ENCODE results near the gene IRGQ.

The IRGQ gene, protein sequence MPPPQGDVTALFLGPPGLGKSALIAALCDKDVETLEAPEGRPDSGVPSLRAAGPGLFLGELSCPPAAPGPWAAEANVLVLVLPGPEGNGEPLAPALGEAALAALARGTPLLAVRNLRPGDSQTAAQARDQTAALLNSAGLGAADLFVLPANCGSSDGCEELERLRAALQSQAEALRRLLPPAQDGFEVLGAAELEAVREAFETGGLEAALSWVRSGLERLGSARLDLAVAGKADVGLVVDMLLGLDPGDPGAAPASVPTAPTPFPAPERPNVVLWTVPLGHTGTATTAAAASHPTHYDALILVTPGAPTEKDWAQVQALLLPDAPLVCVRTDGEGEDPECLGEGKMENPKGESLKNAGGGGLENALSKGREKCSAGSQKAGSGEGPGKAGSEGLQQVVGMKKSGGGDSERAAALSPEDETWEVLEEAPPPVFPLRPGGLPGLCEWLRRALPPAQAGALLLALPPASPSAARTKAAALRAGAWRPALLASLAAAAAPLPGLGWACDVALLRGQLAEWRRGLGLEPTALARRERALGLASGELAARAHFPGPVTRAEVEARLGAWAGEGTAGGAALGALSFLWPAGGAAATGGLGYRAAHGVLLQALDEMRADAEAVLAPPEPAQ

DNA sequence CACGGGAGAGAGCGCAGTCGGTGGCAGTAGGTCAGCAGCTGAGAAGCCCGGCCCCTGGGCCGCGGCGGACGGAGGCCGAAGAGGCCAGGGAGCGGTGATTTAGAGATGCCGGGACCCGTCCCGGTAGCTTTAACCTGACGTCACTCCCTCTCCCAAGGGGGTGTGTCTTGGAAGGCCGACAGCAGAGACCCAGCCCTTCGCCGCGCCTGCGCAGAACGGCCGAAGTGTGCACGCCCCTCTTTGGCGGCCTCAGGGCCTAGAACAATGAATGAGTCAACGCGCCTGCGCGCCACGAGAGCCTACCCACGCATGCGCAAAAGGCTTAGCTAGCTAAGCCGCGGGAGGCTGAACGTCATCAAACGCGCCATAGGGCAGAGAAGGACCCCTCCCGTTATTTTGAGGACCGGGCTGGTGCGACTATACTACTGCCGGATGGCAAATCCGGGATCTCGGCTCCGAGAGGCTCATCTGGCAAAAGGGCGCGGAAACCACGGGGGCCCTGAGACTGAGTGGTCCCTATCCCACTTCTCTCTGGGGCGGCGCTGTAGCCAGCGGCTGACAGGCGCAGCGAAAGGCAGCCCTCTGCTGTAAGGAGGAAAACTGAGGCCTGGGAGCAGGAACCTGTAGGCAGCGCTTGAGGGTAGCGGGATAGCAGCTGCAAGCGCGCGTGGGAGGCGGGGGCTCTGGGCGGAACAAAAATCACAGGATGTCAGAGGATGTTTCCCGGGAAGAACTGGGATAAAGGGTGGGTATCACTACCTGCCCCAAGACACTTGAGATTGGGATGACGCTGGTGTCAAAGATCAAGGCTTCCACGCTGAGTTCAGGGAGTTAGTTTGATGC lies at the start of gene IRGQ, which contains the start of gene ZNF576:
IRGQ (minus strand) TSS at position 136 of the 843 bp plus-strand sequence. CDS start 796 bp downstream, outside the sequence.
ZNF576 (plus strand) TSS at position 597 of the 843 bp plus-strand sequence. CDS start 514 bp downstream, outside the sequence.
- H3K4me1 ChIP-seq (ENCODE audit: control insufficient read depth in 5 of 5, insufficient read depth in 5 of 5, low read length in 5 of 5), result peaks cover 8 to 48% (median 40%) of the 10 kb centered on the region in 5 donors
- H3K27ac ChIP-seq (ENCODE audit: low read depth, low read length), result peak within 1 kb of the TSS; percentile 99
- H3K27me3 ChIP-seq (ENCODE audit: control insufficient read depth in 5 of 5, insufficient read depth in 4 of 5, low read length in 5 of 5), result no peaks in the 10 kb centered on the region
- no peaks in the 10 kb centered on the region for H3K9me3 ChIP-seq (ENCODE audit: control insufficient read depth in 5 of 5, low read length in 5 of 5)
- peaks cover 0 to 56% (median 41%) of the 10 kb centered on the region in 5 donors for H3K36me3 ChIP-seq (ENCODE audit: control insufficient read depth in 5 of 5, insufficient read depth in 5 of 5, low read length in 5 of 5)
- peak within 1 kb of the TSS; percentile 84 to 96 (median 90) for H3K9ac ChIP-seq (ENCODE audit: low read length in 5 of 5)
- H3K4me3 ChIP-seq (ENCODE audit: low read depth in 1 of 5, low read length in 5 of 5), result peak within 1 kb of the TSS; percentile 70 to 88 (median 82)

DNA sequence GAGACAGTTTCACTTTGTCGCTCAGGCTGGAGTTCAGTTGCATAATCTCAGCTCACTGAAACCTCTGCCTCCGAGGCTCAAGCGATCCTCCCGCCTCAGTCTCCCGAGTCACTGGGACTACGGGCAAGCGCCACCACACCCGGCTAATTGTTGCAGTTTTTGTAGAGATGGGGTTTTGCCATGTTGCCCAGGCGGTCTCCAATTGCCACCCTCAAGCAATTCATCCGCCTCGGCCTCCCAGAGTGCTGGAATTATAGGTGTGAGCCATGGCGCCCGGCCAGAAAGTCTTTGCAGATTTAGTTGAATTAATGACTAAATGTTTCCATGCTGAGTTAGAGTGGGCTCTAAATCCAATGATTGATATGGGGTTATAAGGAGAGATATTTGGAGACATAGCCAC lies 48.2 kb upstream of the IRGQ start:
- Histone ChIP-seq H3K9ac (ENCODE audit: low read length in 5 of 5) (no peak overlapping the region), H3K27ac (ENCODE audit: low read depth, low read length) (no peak overlapping the region), H3K4me1 (ENCODE audit: control insufficient read depth in 5 of 5, insufficient read depth in 5 of 5, low read length in 5 of 5) (peaks cover 4 to 10% (median 9%) of the 10 kb centered on the region in 5 donors), H3K27me3 (ENCODE audit: control insufficient read depth in 5 of 5, insufficient read depth in 4 of 5, low read length in 5 of 5) (peaks cover 0 to 15% (median 14%) of the 10 kb centered on the region in 5 donors), H3K36me3 (ENCODE audit: control insufficient read depth in 5 of 5, insufficient read depth in 5 of 5, low read length in 5 of 5) (peaks cover 0 to 21% (median 12%) of the 10 kb centered on the region in 5 donors), H3K4me3 (ENCODE audit: low read depth in 1 of 5, low read length in 5 of 5) (no peak overlapping the region), H3K9me3 (ENCODE audit: control insufficient read depth in 5 of 5, low read length in 5 of 5) (peaks cover 0 to 3% (median 0%) of the 10 kb centered on the region in 5 donors)

DNA sequence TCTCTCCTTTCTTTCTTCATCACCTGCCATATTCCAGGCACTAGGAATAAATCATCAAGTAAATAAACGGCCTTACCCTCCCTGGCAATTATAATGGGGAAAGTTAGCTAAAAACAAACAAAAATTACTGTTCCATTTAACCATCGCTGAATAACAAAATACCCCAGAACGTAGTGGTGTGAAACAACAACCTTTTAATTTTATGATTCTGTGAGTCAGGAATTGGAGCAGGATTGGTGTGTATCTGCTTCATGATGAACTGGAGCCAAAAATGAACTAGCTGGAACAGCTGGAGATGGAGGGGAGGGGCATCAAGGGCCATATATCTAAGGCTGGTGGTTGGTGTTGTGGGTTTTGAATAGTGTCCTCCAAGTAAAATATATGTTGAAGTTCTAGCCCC lies 47.4 kb upstream of the IRGQ start:
- H3K27me3 ChIP-seq (ENCODE audit: control insufficient read depth in 5 of 5, insufficient read depth in 4 of 5, low read length in 5 of 5), result peaks cover 0 to 24% (median 22%) of the 10 kb centered on the region in 5 donors
- peaks cover 4 to 14% (median 12%) of the 10 kb centered on the region in 5 donors for H3K4me1 ChIP-seq (ENCODE audit: control insufficient read depth in 5 of 5, insufficient read depth in 5 of 5, low read length in 5 of 5)
- H3K9me3 ChIP-seq (ENCODE audit: control insufficient read depth in 5 of 5, low read length in 5 of 5), result peaks cover 0 to 3% (median 0%) of the 10 kb centered on the region in 5 donors
- H3K9ac ChIP-seq (ENCODE audit: low read length in 5 of 5), result no peak overlapping the region
- no peak overlapping the region for H3K27ac ChIP-seq (ENCODE audit: low read depth, low read length)
- peaks cover 0 to 13% (median 4%) of the 10 kb centered on the region in 5 donors for H3K36me3 ChIP-seq (ENCODE audit: control insufficient read depth in 5 of 5, insufficient read depth in 5 of 5, low read length in 5 of 5)
- no peak overlapping the region for H3K4me3 ChIP-seq (ENCODE audit: low read depth in 1 of 5, low read length in 5 of 5)

DNA sequence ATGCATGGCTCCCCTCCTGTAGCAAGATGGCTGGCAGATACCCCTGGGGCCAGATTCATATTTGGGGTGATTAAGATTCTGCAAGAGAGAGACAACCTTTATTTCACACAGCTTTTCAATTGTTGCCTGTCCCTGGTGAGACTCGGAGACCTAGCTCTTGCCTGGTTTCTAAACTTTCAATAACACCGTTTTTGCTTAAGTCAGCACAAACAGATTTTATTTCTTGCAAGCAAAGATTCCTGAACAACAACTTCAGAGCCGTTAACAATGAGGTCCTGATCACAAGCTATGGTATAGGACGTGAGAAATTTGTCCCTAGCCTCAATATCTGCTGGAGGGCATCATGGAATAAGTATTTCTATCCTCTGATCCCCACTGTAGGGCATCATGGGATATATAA lies 46.6 kb upstream of the IRGQ start:
- Histone ChIP-seq H3K36me3 (ENCODE audit: control insufficient read depth in 5 of 5, insufficient read depth in 5 of 5, low read length in 5 of 5) (peaks cover 0 to 9% (median 0%) of the 10 kb centered on the region in 5 donors), H3K27me3 (ENCODE audit: control insufficient read depth in 5 of 5, insufficient read depth in 4 of 5, low read length in 5 of 5) (peaks cover 0 to 28% (median 24%) of the 10 kb centered on the region in 5 donors), H3K4me1 (ENCODE audit: control insufficient read depth in 5 of 5, insufficient read depth in 5 of 5, low read length in 5 of 5) (peaks cover 4 to 14% (median 12%) of the 10 kb centered on the region in 5 donors), H3K9ac (ENCODE audit: low read length in 5 of 5) (no peak overlapping the region), H3K27ac (ENCODE audit: low read depth, low read length) (no peak overlapping the region), H3K4me3 (ENCODE audit: low read depth in 1 of 5, low read length in 5 of 5) (no peak overlapping the region), H3K9me3 (ENCODE audit: control insufficient read depth in 5 of 5, low read length in 5 of 5) (peaks cover 0 to 3% (median 0%) of the 10 kb centered on the region in 5 donors)

DNA sequence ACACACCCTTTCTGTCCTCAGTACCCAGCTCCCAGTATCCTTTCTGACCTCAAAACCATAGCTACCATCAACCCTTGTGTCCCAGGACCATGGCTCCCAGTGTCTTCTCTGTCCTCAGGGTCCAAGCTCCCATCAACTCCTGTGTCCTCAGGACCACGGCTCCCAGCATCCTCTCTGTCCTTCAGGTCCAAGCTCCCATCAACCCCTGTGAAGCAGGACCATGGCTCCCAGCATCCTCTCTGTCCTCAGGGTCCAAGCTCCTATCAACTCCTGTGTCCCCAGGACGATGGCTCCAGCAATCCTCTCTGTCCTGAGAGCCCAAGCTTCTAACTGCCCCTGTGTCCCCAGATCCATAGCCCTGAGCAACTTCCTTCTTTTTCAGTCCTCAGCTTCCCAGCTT lies 45.4 kb upstream of the IRGQ start:
- Histone ChIP-seq H3K27ac (ENCODE audit: low read depth, low read length) (no peak overlapping the region), H3K27me3 (ENCODE audit: control insufficient read depth in 5 of 5, insufficient read depth in 4 of 5, low read length in 5 of 5) (peaks cover 0 to 28% (median 26%) of the 10 kb centered on the region in 5 donors)

DNA sequence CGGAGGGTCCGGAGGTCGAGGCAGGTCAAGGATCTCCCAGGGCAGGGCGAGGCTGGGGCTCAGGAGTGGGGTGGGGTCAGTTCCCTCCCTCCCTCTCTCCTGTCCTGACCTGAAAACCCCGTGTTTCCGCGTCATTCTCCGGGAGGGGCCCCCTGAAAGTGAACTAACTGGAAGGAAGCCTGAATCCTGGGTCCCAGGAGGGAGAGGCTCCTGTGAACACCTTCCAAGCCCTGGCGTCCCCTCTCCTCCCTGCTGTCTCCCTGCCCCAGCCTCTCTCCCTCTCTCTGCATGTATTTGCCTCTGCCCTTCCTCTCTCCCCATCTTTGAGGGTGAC lies 44.5 kb upstream of the IRGQ start:
- Histone ChIP-seq H3K9me3 (ENCODE audit: control insufficient read depth in 5 of 5, low read length in 5 of 5) (no peaks in the 10 kb centered on the region), H3K27ac (ENCODE audit: low read depth, low read length) (no peak overlapping the region), H3K36me3 (ENCODE audit: control insufficient read depth in 5 of 5, insufficient read depth in 5 of 5, low read length in 5 of 5) (no peaks in the 10 kb centered on the region), H3K4me3 (ENCODE audit: low read depth in 1 of 5, low read length in 5 of 5) (peak overlapping the region in 4 of 5 donors; percentile 56 to 78 (median 63)), H3K27me3 (ENCODE audit: control insufficient read depth in 5 of 5, insufficient read depth in 4 of 5, low read length in 5 of 5) (peaks cover 0 to 38% (median 29%) of the 10 kb centered on the region in 5 donors), H3K4me1 (ENCODE audit: control insufficient read depth in 5 of 5, insufficient read depth in 5 of 5, low read length in 5 of 5) (peaks cover 4 to 14% (median 12%) of the 10 kb centered on the region in 5 donors), H3K9ac (ENCODE audit: low read length in 5 of 5) (peak overlapping the region in 3 of 5 donors; percentile 16 to 55 (median 41))

More for the DNA sequence above, 45.4 kb upstream of the IRGQ start:
- Histone ChIP-seq H3K9me3 (ENCODE audit: control insufficient read depth in 5 of 5, low read length in 5 of 5) (peaks cover 0 to 2% (median 0%) of the 10 kb centered on the region in 5 donors), H3K36me3 (ENCODE audit: control insufficient read depth in 5 of 5, insufficient read depth in 5 of 5, low read length in 5 of 5) (peaks cover 0 to 4% (median 0%) of the 10 kb centered on the region in 5 donors), H3K4me3 (ENCODE audit: low read depth in 1 of 5, low read length in 5 of 5) (no peak overlapping the region), H3K9ac (ENCODE audit: low read length in 5 of 5) (peak overlapping the region in 1 of 5 donors; percentile 75), H3K4me1 (ENCODE audit: control insufficient read depth in 5 of 5, insufficient read depth in 5 of 5, low read length in 5 of 5) (peaks cover 4 to 14% (median 12%) of the 10 kb centered on the region in 5 donors)

DNA sequence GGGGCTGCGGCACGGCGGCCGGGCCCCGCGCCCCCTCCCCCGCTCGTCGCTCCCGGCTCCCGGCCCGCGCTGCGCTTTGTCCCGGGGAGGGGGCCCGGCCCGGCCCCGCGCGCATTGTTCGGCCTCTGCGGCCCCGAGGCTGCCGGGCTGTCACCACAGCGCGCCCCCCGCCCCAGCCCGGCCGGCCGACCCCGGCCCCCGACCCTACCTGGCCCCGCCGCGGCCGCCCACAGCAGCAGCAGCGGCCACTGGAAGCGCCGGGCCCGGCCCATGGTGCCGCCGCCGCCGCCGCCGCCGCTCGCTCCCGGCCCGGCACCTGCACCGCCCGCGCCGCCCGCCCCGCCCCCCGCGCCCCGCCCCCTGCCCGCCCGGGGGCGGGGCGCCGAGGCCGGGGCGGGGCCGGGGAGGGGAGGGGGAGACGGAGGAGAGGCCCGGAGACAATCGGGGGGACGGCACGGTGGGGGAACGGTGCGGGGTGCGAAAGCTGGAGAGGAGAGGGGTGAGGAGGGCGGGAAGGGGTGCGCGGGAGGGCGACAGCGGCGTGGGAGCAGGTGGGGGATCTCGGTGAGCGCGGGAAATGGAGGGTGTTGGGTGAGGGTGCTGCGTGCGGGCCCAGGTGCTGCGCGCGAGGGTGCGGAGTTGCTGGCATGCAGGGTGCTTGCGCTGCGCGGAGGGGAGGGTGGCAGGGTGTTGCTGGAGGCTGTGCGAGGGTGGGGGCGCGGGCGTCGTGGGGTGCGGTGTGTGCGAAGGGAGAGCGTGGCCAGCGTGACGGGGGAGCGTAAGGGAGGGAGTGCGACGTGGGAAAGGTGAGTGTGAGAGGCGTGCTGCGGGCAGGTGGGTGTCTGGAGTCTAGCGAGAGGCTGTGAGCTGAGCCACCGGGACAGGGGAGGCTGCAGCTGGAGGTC lies 43.8 kb upstream of the IRGQ start, which contains the start of gene CADM4:
CADM4 (minus strand) TSS at position 332 of the 905 bp plus-strand sequence; CDS start at position 272, 60 bp downstream.
- H3K27me3 ChIP-seq (ENCODE audit: control insufficient read depth in 5 of 5, insufficient read depth in 4 of 5, low read length in 5 of 5), result peaks cover 4 to 40% (median 31%) of the 10 kb centered on the region in 5 donors

DNA sequence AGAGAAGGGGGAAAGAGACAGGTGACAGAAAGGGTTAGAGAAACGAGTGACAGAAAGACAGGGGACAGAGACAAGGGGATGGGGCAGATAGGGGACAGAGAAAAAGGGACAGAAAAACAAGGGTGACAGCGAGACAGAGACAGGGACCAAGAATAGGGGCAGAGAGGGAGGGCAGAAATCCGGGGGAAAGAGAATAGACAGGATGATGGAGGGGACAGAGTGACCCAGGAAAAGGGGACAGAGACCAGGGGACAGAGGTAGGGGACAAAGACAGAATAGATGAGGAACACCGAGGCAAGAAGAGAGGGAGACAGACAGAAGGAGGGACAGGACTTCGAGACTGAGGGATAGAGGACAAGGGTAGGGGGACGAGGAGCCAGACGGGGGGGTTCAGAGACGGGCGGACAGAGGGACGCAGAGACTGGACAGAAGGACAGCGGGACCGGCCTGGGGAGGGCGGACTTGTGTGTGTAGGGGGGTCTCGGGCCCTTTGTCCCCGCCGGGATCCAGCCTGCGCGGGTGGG lies 43.1 kb upstream of the IRGQ start:
- H3K27ac ChIP-seq (ENCODE audit: low read depth, low read length), result no peak overlapping the region
- peaks cover 4 to 14% (median 12%) of the 10 kb centered on the region in 5 donors for H3K4me1 ChIP-seq (ENCODE audit: control insufficient read depth in 5 of 5, insufficient read depth in 5 of 5, low read length in 5 of 5)

More for the DNA sequence above, 43.8 kb upstream of the IRGQ start, which contains the start of gene CADM4:
- Histone ChIP-seq H3K9ac (ENCODE audit: low read length in 5 of 5) (peak within 1 kb of the TSS in 3 of 5 donors; percentile 16 to 55 (median 41)), H3K27ac (ENCODE audit: low read depth, low read length) (no peak within 1 kb of the TSS), H3K4me1 (ENCODE audit: control insufficient read depth in 5 of 5, insufficient read depth in 5 of 5, low read length in 5 of 5) (peaks cover 4 to 14% (median 12%) of the 10 kb centered on the region in 5 donors), H3K36me3 (ENCODE audit: control insufficient read depth in 5 of 5, insufficient read depth in 5 of 5, low read length in 5 of 5) (no peaks in the 10 kb centered on the region), H3K9me3 (ENCODE audit: control insufficient read depth in 5 of 5, low read length in 5 of 5) (no peaks in the 10 kb centered on the region), H3K4me3 (ENCODE audit: low read depth in 1 of 5, low read length in 5 of 5) (peak within 1 kb of the TSS; percentile 45 to 78 (median 57))

More for the DNA sequence above, 43.1 kb upstream of the IRGQ start:
- Histone ChIP-seq H3K9me3 (ENCODE audit: control insufficient read depth in 5 of 5, low read length in 5 of 5) (no peaks in the 10 kb centered on the region), H3K9ac (ENCODE audit: low read length in 5 of 5) (no peak overlapping the region), H3K4me3 (ENCODE audit: low read depth in 1 of 5, low read length in 5 of 5) (peak overlapping the region in 2 of 5 donors; percentile 17 to 45), H3K36me3 (ENCODE audit: control insufficient read depth in 5 of 5, insufficient read depth in 5 of 5, low read length in 5 of 5) (no peaks in the 10 kb centered on the region), H3K27me3 (ENCODE audit: control insufficient read depth in 5 of 5, insufficient read depth in 4 of 5, low read length in 5 of 5) (peaks cover 5 to 40% (median 31%) of the 10 kb centered on the region in 5 donors)

Data from subcutaneous abdominal adipose tissue (tissue), 5 donors.